B cell (primary cell): ENCODE data around the gene SYNRG. TPM values are rescaled to one million over a fixed set of nuclear protein-coding genes. Genes with fewer than 3 reads are reported as not detected.

Experiments used
- ATAC-seq: fragments of 200-7000 bp; cut with Tn5 transposase; one replicate; pipeline ENCODE4 v1.10.0; 2021; ENCODE audit warnings: low read depth, mild to moderate bottlenecking, moderate number of reproducible peaks, moderate library complexity
- CTCF ChIA-PET: fragments of 350-600 bp; sonication (Branson Sonifier 250); formaldehyde crosslinking; loops from one replicate; lab custom pipeline; 2021; ENCODE audit warnings: antibody characterized with exemption, inconsistent platforms; lab: Charles Lee
- POLR2A ChIA-PET: fragments of 350-600 bp; sonication (Branson Sonifier 250); formaldehyde crosslinking; loops from one replicate; lab custom pipeline; 2021; ENCODE audit warnings: antibody characterized with exemption; lab: Charles Lee
- DNase-seq: peaks from one replicate; pipeline ENCODE4 v3.0.0; 2013
- H2AFZ ChIP-seq: 2 replicates; pipeline ENCODE4 v1.6.1; 2012; ENCODE audit warnings: mild to moderate bottlenecking, low read depth, low read length; ENCODE audit not compliant: insufficient read depth, poor library complexity, severe bottlenecking
- H3K27ac ChIP-seq, 2 donors: 1 replicate in 1 of 2; 2 replicates in 1 of 2; pipeline ENCODE4 v1.5.1; 2012 to 2013; ENCODE audit warnings: low read length in 2 of 2, mild to moderate bottlenecking in 2 of 2, moderate library complexity in 1 of 2
- H3K27me3 ChIP-seq, 4 experiments: fragments of 200-600 bp in 1 of 4; sonication (generic) in 1 of 4; replicated peaks in 1 of 4; 1 replicate in 2 of 4; 2 replicates in 2 of 4; pipeline versions ENCODE4 v1.6.1 to v1.7.0; 2013 to 2016; ENCODE audit warnings: low read length in 3 of 4, mild to moderate bottlenecking in 2 of 4, mixed read lengths in 1 of 4, moderate library complexity in 1 of 4; ENCODE audit not compliant: insufficient read depth in 4 of 4, control insufficient read depth in 3 of 4; ENCODE audit errors: control extremely low read depth in 1 of 4
- H3K36me3 ChIP-seq, 2 experiments: replicated peaks in 1 of 2; 1 replicate in 1 of 2; 2 replicates in 1 of 2; pipeline versions ENCODE4 v1.6.1 to v1.7.1; 2013; ENCODE audit warnings: low read length in 1 of 2; ENCODE audit not compliant: insufficient read depth in 2 of 2, control insufficient read depth in 1 of 2; ENCODE audit errors: control extremely low read depth in 1 of 2, extremely low read depth in 1 of 2
- H3K4me1 ChIP-seq, 2 donors: fragments of 200-600 bp in 1 of 2; sonication (generic) in 1 of 2; 1 replicate in 1 of 2; 2 replicates in 1 of 2; pipeline versions ENCODE4 v1.5.1 to v1.6.1; 2013 to 2017; ENCODE audit warnings: low read length in 2 of 2; ENCODE audit not compliant: control insufficient read depth in 2 of 2, insufficient read depth in 2 of 2
- H3K4me2 ChIP-seq: replicated peaks from 2 replicates; pipeline ENCODE3; 2012; ENCODE audit warnings: mild to moderate bottlenecking, low read depth, low read length; ENCODE audit not compliant: poor library complexity, severe bottlenecking
- H3K4me3 ChIP-seq, 5 experiments: fragments of 200-600 bp in 1 of 5; sonication (generic) in 1 of 5; 1 replicate in 3 of 5; 2 replicates in 2 of 5; pipeline versions ENCODE4 v1.5.1 to v1.7.0; 2011 to 2016; ENCODE audit warnings: low read length in 4 of 5, mild to moderate bottlenecking in 4 of 5, low read depth in 2 of 5, control low read depth in 1 of 5, moderate library complexity in 1 of 5; ENCODE audit not compliant: insufficient read depth in 1 of 5; ENCODE audit errors: control extremely low read depth in 1 of 5, extremely low read depth in 1 of 5
- H3K79me2 ChIP-seq: fragments of 200-600 bp; sonication (generic); one replicate; pipeline ENCODE4 v1.6.0; 2016; ENCODE audit warnings: low read length; ENCODE audit not compliant: control insufficient read depth, insufficient read depth
- H3K9ac ChIP-seq: fragments of 200-600 bp; sonication (generic); 2 replicates; pipeline ENCODE4 v1.6.1; 2017; ENCODE audit warnings: mild to moderate bottlenecking, low read length, moderate library complexity
- H3K9me3 ChIP-seq, 3 donors: one replicate each; pipeline versions ENCODE4 v1.6.1 to v1.7.1; 2013; ENCODE audit warnings: low read length in 2 of 3; ENCODE audit not compliant: control insufficient read depth in 2 of 3, insufficient read depth in 1 of 3; ENCODE audit errors: control extremely low read depth in 1 of 3
- H4K20me1 ChIP-seq: 2 replicates; pipeline ENCODE4 v1.6.0; 2012; ENCODE audit warnings: mild to moderate bottlenecking, low read length; ENCODE audit not compliant: insufficient read depth, control insufficient read depth, poor library complexity, severe bottlenecking
- H3K27ac Mint-ChIP-seq: one replicate; pipeline ENCODE4 v1.8.0; 2021; ENCODE audit warnings: mixed read lengths
- H3K27me3 Mint-ChIP-seq: one replicate; pipeline ENCODE4 v1.8.0; 2021; ENCODE audit warnings: mixed read lengths
- H3K4me1 Mint-ChIP-seq: one replicate; pipeline ENCODE4 v1.8.0; 2021; ENCODE audit warnings: mixed read lengths
- H3K4me3 Mint-ChIP-seq: one replicate; pipeline ENCODE4 v1.8.0; 2021; ENCODE audit warnings: mixed read lengths
- H3K9me3 Mint-ChIP-seq: one replicate; pipeline ENCODE4 v1.8.0; 2022; ENCODE audit warnings: mixed read lengths; ENCODE audit not compliant: insufficient read depth
- EZH2 ChIP-seq: IDR thresholded peaks from 2 replicates; pipeline ENCODE4 v1.6.1; 2012; ENCODE audit warnings: borderline replicate concordance, low read depth, mild to moderate bottlenecking, moderate library complexity, low read length; ENCODE audit not compliant: insufficient read depth, poor library complexity, severe bottlenecking
- WGBS: methylation state at CpG from one replicate; pipeline ENCODE4 v1.1.5; 2013; ENCODE audit warnings: missing lambda C conversion rate; ENCODE audit not compliant: insufficient coverage; 5-methylcytosine and 5-hydroxymethylcytosine counted together
- intact Hi-C: fragments of 100-400 bp; cut with micrococcal nuclease; formaldehyde crosslinking; loops from one replicate; pipeline ENCODE4 v1.10.0; 2022
- polyA plus RNA-seq: library from polyadenylated mRNA; depleted of rRNA; stranded (reverse); fragments of >200 nt; gene quantifications from 2 replicates; pipeline ENCODE4 v1.2.3, GENCODE V29; 2012
- total RNA-seq, 2 donors: library from RNA; stranded (reverse); fragments of 120-200 nt in 1 of 2; gene quantifications; 1 replicate in 1 of 2; 2 replicates in 1 of 2; pipeline versions ENCODE4 v1.2.3 to v1.2.4, GENCODE V29; 2013 to 2022
- TF ChIP-seq, protein P1 (sequence below): fragments of 200-600 bp; IDR thresholded peaks from one replicate; pipeline ENCODE4 v1.8.0; 2022; ENCODE audit warnings: antibody characterized with exemption, mild to moderate bottlenecking

Gene SYNRG
- total and polyA plus RNA-seq, 2 donors (not counting 1 experiment from before 2014, with no cell fraction given), result 31.8 to 113 TPM

DNA sequence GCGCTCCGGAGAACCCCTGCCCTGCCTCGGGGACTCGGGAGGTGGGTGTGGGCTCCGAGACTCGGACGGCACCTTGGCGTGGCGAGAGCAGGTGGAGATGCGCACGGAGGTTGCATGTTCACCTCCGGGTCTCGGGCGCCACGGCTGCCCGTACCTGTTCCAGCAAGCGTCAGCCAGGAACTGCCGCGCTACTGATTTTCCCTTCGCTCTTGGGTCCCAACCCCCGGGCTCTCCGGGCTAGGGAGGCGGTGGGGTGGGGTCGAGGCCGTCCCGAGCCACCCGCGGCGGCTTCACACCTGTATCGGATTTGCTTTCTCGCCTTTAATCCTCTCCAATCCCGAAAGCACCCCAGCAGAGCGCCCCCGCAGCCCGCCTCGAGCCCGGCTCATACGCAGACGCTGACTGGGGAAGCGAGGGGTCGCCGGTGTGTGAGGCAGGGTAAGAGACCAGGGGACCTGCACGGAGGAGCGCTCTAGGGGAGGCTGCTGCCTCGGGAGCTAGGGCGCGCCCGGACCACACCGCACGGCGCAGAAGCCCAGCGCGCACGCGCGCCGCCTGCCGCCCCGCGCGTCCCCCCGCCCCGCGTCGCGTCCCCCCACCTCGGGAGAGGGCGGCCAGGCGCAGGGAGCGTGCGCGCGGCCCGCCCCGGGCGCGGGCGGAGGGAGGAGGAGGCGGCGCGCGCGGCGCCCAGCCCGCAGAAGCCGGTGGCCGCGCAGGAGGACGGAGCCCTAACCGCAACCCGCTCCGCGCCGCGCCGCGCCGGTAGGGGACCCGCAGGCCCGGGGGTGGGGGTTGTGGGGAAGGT lies 119.8 kb downstream of the SYNRG start, which contains the start of gene DUSP14:
Gene DUSP14, plus strand, starts transcription at position 695 of the 805 bp plus-strand sequence. CDS start 22,382 bp downstream, outside the sequence.
- peak within 1 kb of the TSS; percentile 61 to 80 (median 73) for H3K4me3 ChIP-seq
- H3K9me3 ChIP-seq, result no peaks in the 10 kb centered on the region
- POLR2A ChIA-PET, result interaction anchor here (0.5 kb wide), 2 partner anchors 81 to 1265 kb away, joined by 3 read pairs; no protein-coding TSS in a partner anchor
- Mint-ChIP-seq H3K4me3 (peak within 1 kb of the TSS; percentile 96), H3K27me3 (no peaks in the 10 kb centered on the region), H3K4me1 (peaks cover 28% of the 10 kb centered on the region), H3K27ac (peak within 1 kb of the TSS; percentile 93), H3K9me3 (no peaks in the 10 kb centered on the region)
- CTCF ChIA-PET, result no interaction called here
- peak; percentile 89 for DNase-seq
- H3K27ac ChIP-seq, result peak within 1 kb of the TSS in 1 of 2 donors; percentile 41
- peak within 1 kb of the TSS; percentile 72 for H3K9ac ChIP-seq
- peak within 1 kb of the TSS; percentile 93 for H2AFZ ChIP-seq
- H3K36me3 ChIP-seq, result no peaks in the 10 kb centered on the region
- H3K4me2 ChIP-seq, result peak within 1 kb of the TSS; percentile 98
- peaks cover 0 to 4% (median 0%) of the 10 kb centered on the region in 4 experiments for H3K27me3 ChIP-seq
- intact Hi-C loops, result loop anchor here (1.0 kb wide), 3 partner anchors 82 to 130 kb away; partner anchors contain the start of gene SYNRG
- peak; percentile 80 for ATAC-seq
- TF ChIP-seq, protein P1, sequence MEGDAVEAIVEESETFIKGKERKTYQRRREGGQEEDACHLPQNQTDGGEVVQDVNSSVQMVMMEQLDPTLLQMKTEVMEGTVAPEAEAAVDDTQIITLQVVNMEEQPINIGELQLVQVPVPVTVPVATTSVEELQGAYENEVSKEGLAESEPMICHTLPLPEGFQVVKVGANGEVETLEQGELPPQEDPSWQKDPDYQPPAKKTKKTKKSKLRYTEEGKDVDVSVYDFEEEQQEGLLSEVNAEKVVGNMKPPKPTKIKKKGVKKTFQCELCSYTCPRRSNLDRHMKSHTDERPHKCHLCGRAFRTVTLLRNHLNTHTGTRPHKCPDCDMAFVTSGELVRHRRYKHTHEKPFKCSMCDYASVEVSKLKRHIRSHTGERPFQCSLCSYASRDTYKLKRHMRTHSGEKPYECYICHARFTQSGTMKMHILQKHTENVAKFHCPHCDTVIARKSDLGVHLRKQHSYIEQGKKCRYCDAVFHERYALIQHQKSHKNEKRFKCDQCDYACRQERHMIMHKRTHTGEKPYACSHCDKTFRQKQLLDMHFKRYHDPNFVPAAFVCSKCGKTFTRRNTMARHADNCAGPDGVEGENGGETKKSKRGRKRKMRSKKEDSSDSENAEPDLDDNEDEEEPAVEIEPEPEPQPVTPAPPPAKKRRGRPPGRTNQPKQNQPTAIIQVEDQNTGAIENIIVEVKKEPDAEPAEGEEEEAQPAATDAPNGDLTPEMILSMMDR, result no peak
- no peak for TF ChIP-seq EZH2
- no peaks in the 10 kb centered on the region for H4K20me1 ChIP-seq
- H3K4me1 ChIP-seq, result peaks cover 17 to 23% of the 10 kb centered on the region in 2 donors
- 1% methylated on average over 87 of the region's 100 CpGs for WGBS
- H3K79me2 ChIP-seq, result no peaks in the 10 kb centered on the region
